Keratinocyte (primary cell): ENCODE results near the gene CLEC16A.

ENCODE experiments used
- CTCF ChIP-seq, 3 experiments: IDR thresholded peaks in 1 of 3; conservative IDR thresholded peaks in 1 of 3; optimal IDR thresholded peaks in 1 of 3; 2 replicates in 2 of 3; 3 replicates in 1 of 3; pipeline versions ENCODE3 to v1.5.1; 2011; ENCODE audit warnings: low read length in 3 of 3, mild to moderate bottlenecking in 3 of 3, moderate library complexity in 2 of 3, control low read depth in 1 of 3, inconsistent platforms in 1 of 3; ENCODE audit not compliant: insufficient read depth in 2 of 3; ENCODE audit errors: extremely low read depth in 1 of 3
- EZH2 ChIP-seq: IDR thresholded peaks from one replicate; pipeline ENCODE4 v1.6.1; 2012; ENCODE audit warnings: inconsistent platforms, mild to moderate bottlenecking, low read length, moderate library complexity

- no peak for TF ChIP-seq CTCF (optimal IDR thresholded peaks at IDR 0.05 in 1 of 3, IDR thresholded peaks at IDR 0.05 in 1 of 3, conservative IDR thresholded peaks at IDR 0.05 in 1 of 3; ENCODE audit: extremely low read depth in 1 of 3, insufficient read depth in 2 of 3, low read length in 3 of 3)
- no peak for TF ChIP-seq EZH2
Observed at GRCh38 chr16:11121083-11121608, 176.8 kb downstream of the CLEC16A start.
